ENCODE results near the gene ACSL6. TPM values are rescaled to one million over a fixed set of nuclear protein-coding genes. Genes with fewer than 3 reads are reported as not detected.

ACSL6 gene
- total RNA-seq, 1 donor from 2014 or later = 32.9 TPM

- no peak for DNase-seq
Observed at GRCh38 chr5:132016721-132017250, 5.3 kb upstream of the ACSL6 start.

GRCh38 chr5:132013711-132014110, 2.3 kb upstream of the ACSL6 start:
- DNase-seq = no peak

GRCh38 chr5:132013006-132013689, 1.7 kb upstream of the ACSL6 start:
- DNase-seq = peak; percentile 53

GRCh38 chr5:132012371-132013005, 1.0 kb upstream of the ACSL6 start:
- DNase-seq = no peak

- no peak for DNase-seq
Observed at GRCh38 chr5:132010989-132011621, 353 bp downstream of the ACSL6 start.

- DNase-seq = no peak
Observed at GRCh38 chr5:132010645-132010988, 841 bp downstream of the ACSL6 start.

GRCh38 chr5:132009706-132010405, 1.6 kb downstream of the ACSL6 start:
- no peak for DNase-seq

- peak; percentile 42 for DNase-seq
Observed at GRCh38 chr5:132008961-132009680, 2.3 kb downstream of the ACSL6 start.

- no peak for DNase-seq
Observed at GRCh38 chr5:132008163-132008473, 3.3 kb downstream of the ACSL6 start.

- peak; percentile 61 for DNase-seq
Observed at GRCh38 chr5:132007399-132008162, 3.9 kb downstream of the ACSL6 start.

GRCh38 chr5:132006331-132007120, 4.9 kb downstream of the ACSL6 start:
- DNase-seq = no peak

GRCh38 chr5:132005591-132005990, 5.9 kb downstream of the ACSL6 start:
- DNase-seq = no peak

- DNase-seq = no peak
Observed at GRCh38 chr5:132003982-132004381, 7.5 kb downstream of the ACSL6 start.

GRCh38 chr5:132003170-132003744, 8.2 kb downstream of the ACSL6 start:
- peak; percentile 86 for DNase-seq

- DNase-seq = no peak
Observed at GRCh38 chr5:132002757-132003156, 8.7 kb downstream of the ACSL6 start.

- DNase-seq = no peak
Observed at GRCh38 chr5:132001647-132002561, 9.6 kb downstream of the ACSL6 start.

GRCh38 chr5:132000677-132001453, 10.6 kb downstream of the ACSL6 start:
- no peak for DNase-seq

GRCh38 chr5:132000241-132000490, 11.3 kb downstream of the ACSL6 start:
- DNase-seq = no peak

All from occipital lobe (tissue), 2 donors.